HG03064 (cell line): ENCODE measurements around the gene RNASET2.
"Not testable (repeated sequence)": the region's sequence is repeated elsewhere in the genome, so short reads cannot be mapped to it uniquely, and the experiment has no call there.

Experiments
- ATAC-seq: cut with Tn5 transposase; IDR thresholded peaks from one replicate; pipeline ENCODE4 v1.9.1; 2021; ENCODE audit warnings: low read depth; ENCODE audit not compliant: unreplicated experiment

RNASET2 gene

GRCh38 chr6:166929542-166930189, 26.7 kb downstream of the RNASET2 start:
- no peak for ATAC-seq

GRCh38 chr6:166928644-166929541, 27.5 kb downstream of the RNASET2 start:
- ATAC-seq = no peak

GRCh38 chr6:166927935-166928643, 28.3 kb downstream of the RNASET2 start:
- no peak for ATAC-seq

GRCh38 chr6:166927240-166927934, 29.0 kb downstream of the RNASET2 start:
- no peak for ATAC-seq

- ATAC-seq = no peak
These were observed 29.6 kb downstream of the RNASET2 start for GRCh38 chr6:166926748-166927147.

- ATAC-seq = no peak
These were observed 31.0 kb downstream of the RNASET2 start for GRCh38 chr6:166925141-166925996.

GRCh38 chr6:166924531-166924930, 31.8 kb downstream of the RNASET2 start:
- no peak for ATAC-seq

- ATAC-seq = no peak
These were observed 33.4 kb downstream of the RNASET2 start for GRCh38 chr6:166922937-166923336.

- ATAC-seq = no peak
These were observed 34.8 kb downstream of the RNASET2 start for GRCh38 chr6:166921570-166921969.

- ATAC-seq = no peak
These were observed 39.5 kb downstream of the RNASET2 start for GRCh38 chr6:166916824-166917223.

- ATAC-seq = not testable (repeated sequence)
These were observed 40.9 kb downstream of the RNASET2 start for GRCh38 chr6:166915484-166915883.

- not testable (repeated sequence) for ATAC-seq
These were observed 41.4 kb downstream of the RNASET2 start for GRCh38 chr6:166914952-166915351.

- no peak for ATAC-seq
These were observed 45.1 kb downstream of the RNASET2 start for GRCh38 chr6:166911248-166911677.

- no peak for ATAC-seq
These were observed 45.7 kb downstream of the RNASET2 start for GRCh38 chr6:166910601-166911000.

- ATAC-seq = no peak
These were observed 47.5 kb downstream of the RNASET2 start for GRCh38 chr6:166908811-166909210.

- ATAC-seq = peak; percentile 7
These were observed 48.2 kb downstream of the RNASET2 start for GRCh38 chr6:166907871-166908806.

GRCh38 chr6:166907373-166907841, 48.9 kb downstream of the RNASET2 start:
- ATAC-seq = peak; percentile 80

- ATAC-seq = no peak
These were observed 49.8 kb downstream of the RNASET2 start for GRCh38 chr6:166906376-166907044.
